HUES48 (cell line): Measurements from ENCODE around the gene ALS2CL.
A peak's percentile ranks its signal among the peaks of the same experiment; 100 is the strongest.
"Not testable (repeated sequence)": the region's sequence is repeated elsewhere in the genome, so short reads cannot be mapped to it uniquely, and the experiment has no call there.

Experiments
- H3K27ac ChIP-seq: one replicate; pipeline ENCODE4 v1.7.0; 2013; ENCODE audit warnings: low read depth, low read length, inconsistent platforms
- H3K27me3 ChIP-seq: 2 replicates; pipeline ENCODE4 v1.6.1; 2013; ENCODE audit warnings: mild to moderate bottlenecking, low read length; ENCODE audit not compliant: control insufficient read depth, insufficient read depth
- H3K36me3 ChIP-seq: 2 replicates; pipeline ENCODE4 v1.6.1; 2013; ENCODE audit warnings: low read length; ENCODE audit not compliant: control insufficient read depth, insufficient read depth
- H3K4me1 ChIP-seq: 2 replicates; pipeline ENCODE4 v1.6.1; 2013; ENCODE audit warnings: mild to moderate bottlenecking, low read length; ENCODE audit not compliant: control insufficient read depth, insufficient read depth
- H3K4me3 ChIP-seq: 2 replicates; pipeline ENCODE4 v1.5.1; 2013; ENCODE audit warnings: mild to moderate bottlenecking, low read depth, low read length
- H3K9ac ChIP-seq: 2 replicates; pipeline ENCODE4 v1.6.1; 2013; ENCODE audit warnings: mild to moderate bottlenecking, low read depth, low read length, moderate library complexity
- H3K9me3 ChIP-seq: 2 replicates; pipeline ENCODE4 v1.6.1; 2013; ENCODE audit warnings: low read length; ENCODE audit not compliant: control insufficient read depth, insufficient read depth

Gene ALS2CL, protein sequence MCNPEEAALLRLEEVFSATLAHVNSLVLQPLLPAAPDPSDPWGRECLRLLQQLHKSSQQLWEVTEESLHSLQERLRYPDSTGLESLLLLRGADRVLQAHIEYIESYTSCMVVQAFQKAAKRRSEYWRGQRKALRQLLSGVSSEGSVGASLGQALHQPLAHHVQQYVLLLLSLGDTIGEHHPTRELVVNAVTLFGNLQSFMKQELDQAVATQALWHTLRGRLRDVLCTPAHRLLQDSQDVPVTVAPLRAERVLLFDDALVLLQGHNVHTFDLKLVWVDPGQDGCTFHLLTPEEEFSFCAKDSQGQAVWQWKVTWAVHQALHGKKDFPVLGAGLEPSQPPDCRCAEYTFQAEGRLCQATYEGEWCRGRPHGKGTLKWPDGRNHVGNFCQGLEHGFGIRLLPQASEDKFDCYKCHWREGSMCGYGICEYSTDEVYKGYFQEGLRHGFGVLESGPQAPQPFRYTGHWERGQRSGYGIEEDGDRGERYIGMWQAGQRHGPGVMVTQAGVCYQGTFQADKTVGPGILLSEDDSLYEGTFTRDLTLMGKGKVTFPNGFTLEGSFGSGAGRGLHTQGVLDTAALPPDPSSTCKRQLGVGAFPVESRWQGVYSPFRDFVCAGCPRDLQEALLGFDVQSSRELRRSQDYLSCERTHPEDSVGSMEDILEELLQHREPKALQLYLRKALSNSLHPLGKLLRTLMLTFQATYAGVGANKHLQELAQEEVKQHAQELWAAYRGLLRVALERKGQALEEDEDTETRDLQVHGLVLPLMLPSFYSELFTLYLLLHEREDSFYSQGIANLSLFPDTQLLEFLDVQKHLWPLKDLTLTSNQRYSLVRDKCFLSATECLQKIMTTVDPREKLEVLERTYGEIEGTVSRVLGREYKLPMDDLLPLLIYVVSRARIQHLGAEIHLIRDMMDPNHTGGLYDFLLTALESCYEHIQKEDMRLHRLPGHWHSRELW

DNA sequence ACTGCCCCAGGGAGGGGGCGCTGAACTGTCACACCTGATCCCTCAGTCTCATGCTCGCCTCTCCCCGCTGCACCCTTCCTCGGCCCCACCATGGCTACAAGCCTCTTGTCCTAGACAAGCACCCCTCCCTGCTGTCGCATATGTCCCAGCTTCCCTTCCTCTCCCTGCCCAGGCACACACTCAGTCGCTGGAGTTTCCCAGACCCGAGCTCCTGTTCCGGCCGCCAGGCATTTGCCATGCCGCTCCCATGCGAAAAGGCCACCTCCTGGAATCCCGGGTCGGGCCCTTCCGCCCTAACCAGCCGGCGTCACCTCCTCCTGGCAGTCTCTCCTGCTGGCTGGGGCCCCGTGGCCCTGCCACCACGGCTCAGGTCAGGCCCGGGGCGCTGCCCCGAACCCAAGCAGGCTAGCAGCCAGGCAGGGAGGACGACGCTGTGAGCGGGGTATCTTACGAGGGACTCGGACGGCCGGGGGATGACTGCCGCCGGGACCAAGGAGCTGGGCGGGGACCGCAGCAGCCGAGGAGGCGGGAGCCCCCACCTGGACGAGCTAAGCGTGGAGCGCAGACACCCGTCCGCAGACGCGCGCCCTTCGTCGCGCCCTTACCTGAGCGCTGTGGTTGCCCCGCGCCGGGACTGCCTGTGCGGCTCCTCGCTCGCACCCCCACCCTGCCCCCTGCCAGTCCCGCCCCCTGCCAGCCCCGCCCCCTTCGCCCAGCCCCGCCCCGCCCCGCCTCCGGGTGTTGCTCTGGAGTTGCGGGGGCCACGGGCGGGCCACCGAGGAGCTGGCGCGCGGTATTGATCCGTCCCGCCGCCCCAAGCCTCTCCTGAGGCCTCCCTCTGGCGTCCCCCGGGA is at the start of gene ALS2CL:
Gene ALS2CL, minus strand, starts transcription at position 642 of the 854 bp plus-strand sequence. CDS start 4,239 bp downstream, outside the sequence.
- H3K4me3 ChIP-seq = peak within 1 kb of the TSS; percentile 59
- no peaks in the 10 kb centered on the region for H3K9me3 ChIP-seq
- H3K27me3 ChIP-seq = peaks cover 33% of the 10 kb centered on the region
- H3K27ac ChIP-seq = no peak within 1 kb of the TSS
- H3K36me3 ChIP-seq = no peaks in the 10 kb centered on the region
- H3K4me1 ChIP-seq = peaks cover 7% of the 10 kb centered on the region
- no peak within 1 kb of the TSS for H3K9ac ChIP-seq

DNA sequence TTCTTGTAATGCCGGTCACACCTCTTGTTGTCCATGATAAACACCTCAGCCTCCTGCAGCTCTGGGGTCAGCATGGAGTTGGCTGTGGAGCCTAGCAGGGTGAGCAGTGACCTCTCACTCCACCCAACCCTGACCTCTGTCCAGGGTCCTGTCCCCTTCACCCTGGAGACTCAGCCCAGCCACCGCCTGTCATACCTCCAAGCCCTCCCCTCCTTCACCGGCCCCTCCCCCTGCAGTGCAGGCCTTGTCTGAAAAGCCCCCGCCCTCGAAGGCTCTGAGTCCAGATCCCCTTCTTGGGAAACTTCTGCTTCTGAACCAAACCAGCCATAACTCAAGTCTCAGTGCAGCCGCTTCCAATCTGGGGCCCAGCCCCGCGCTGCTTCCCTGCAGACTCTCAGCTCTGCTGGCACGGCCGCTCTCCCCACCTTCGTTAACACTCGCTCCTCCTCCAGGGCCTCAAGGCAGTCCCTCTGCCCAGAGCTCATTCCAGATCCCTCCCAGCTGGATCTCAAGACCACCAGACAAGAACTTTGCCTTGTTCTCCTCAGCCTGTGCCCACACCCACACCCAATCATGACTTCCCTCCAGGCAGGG is 49.6 kb upstream of the ALS2CL start:
- Histone ChIP-seq H3K9me3 (no peaks in the 10 kb centered on the region), H3K27ac (no peak overlapping the region), H3K4me3 (no peak overlapping the region), H3K27me3 (no peaks in the 10 kb centered on the region), H3K9ac (no peak overlapping the region), H3K36me3 (no peaks in the 10 kb centered on the region), H3K4me1 (peaks cover 2% of the 10 kb centered on the region; the same call in 1 of the 2 replicates)

DNA sequence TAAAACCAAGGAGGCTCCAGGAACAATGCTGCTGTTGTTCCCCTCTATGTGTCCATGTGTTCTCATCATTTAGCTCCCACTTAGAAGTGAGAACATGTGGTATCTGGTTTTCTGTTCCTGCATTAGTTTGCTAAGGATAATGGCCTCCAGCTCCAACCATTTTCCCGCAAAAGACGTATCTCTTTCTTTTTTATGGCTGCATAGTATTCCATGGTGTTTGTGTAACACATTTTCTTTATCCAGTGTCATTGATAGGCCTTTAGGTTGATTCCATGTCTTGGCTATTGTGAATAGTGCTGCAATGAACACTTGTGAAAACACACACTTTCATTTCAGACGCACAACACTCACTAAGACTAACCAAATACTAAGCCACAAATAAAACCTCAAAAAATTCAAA is 46.1 kb upstream of the ALS2CL start:
- H3K27me3 ChIP-seq, H3K4me1 ChIP-seq, H3K36me3 ChIP-seq, H3K27ac ChIP-seq, H3K9ac ChIP-seq, H3K9me3 ChIP-seq, H3K4me3 ChIP-seq: not testable (repeated sequence)

DNA sequence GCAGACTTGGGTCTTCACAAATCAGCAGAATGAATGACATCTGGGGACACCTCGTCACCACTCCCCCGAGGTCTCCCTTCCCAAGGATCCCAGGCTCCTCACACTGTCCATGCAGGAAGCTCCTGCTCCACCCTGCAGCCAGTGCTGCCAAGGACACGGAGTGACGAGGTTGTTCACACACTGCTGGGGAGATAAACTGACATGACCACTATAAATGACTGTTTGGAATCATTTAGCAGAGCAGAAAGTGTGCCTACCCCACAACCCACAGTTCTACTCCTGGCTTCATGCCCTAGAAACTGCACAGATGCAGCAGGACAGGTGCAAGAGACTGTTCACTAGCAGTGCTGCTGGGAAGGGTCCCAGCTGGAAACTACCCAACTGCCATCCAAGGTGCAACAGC is 43.9 kb upstream of the ALS2CL start:
- H3K9ac ChIP-seq = no peak overlapping the region
- H3K27ac ChIP-seq = no peak overlapping the region
- no peaks in the 10 kb centered on the region for H3K4me1 ChIP-seq
- H3K36me3 ChIP-seq = no peaks in the 10 kb centered on the region
- no peak overlapping the region for H3K4me3 ChIP-seq
- H3K9me3 ChIP-seq = no peaks in the 10 kb centered on the region
- H3K27me3 ChIP-seq = no peaks in the 10 kb centered on the region

DNA sequence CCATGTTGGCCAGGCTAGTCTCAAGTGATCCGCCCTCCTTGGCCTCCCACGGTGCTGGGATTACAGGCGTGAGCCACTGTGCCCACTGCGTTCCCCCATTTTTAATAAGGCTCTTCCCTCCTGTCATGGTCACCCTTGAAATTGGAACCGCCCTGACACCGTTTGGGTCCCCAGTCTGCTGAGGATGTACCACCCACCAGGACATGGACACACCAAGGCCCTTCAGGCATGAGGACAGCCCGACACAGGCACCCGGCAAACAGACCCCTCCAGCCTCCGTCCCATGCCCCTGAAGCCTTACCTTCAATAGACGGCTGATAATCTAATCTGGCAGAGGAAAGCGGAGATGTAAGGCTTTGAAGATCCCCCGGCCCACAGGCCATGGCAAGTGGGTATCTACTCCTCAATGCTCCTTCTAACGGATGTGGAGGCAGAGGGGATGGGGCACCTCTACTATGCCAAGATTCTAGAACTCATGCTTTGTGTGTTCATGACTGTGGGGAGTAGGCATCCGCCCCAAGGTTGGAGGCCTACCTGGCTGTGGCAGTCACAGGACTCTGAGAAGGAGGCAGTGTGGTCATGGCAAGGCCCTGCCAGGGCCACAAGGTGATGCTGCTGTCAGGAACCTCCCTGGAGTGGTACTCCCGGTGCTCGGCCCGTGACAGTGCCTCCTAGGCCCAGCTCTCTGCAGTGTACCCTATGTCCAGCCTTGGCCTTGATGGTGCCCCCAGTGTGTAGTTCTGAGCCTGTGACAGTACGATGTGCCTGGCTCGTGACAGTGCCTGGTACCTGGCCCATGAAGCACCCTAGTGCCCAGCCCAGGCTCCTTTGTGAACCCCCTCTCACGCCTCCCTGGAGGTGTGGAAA is 42.8 kb upstream of the ALS2CL start:
- Histone ChIP-seq H3K9me3 (no peaks in the 10 kb centered on the region), H3K27ac (no peak overlapping the region), H3K4me3 (no peak overlapping the region), H3K36me3 (no peaks in the 10 kb centered on the region), H3K27me3 (no peaks in the 10 kb centered on the region), H3K9ac (no peak overlapping the region), H3K4me1 (no peaks in the 10 kb centered on the region)

DNA sequence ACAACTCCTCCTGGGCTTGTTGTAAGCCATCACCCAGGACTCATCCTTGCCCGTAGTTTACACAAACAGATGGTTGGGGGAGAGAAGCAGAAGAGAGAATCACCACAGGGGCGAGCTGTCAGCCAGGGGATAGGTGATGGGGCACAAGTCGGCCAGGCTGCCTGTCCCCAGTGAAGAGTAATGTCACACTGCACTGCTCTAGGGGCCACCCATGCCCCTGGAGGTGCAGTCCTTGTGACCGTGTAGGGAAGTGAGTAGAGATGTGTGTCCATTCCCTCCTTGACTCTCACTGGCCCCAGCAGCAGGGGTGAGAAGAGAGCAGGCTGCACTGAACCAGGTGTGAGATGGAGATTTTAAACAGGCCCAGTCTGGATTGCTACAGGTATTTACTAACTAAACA is 41.3 kb upstream of the ALS2CL start:
- Histone ChIP-seq H3K9me3 (no peaks in the 10 kb centered on the region), H3K27ac (no peak overlapping the region), H3K4me3 (no peak overlapping the region), H3K9ac (no peak overlapping the region), H3K27me3 (no peaks in the 10 kb centered on the region), H3K4me1 (no peaks in the 10 kb centered on the region), H3K36me3 (no peaks in the 10 kb centered on the region)

DNA sequence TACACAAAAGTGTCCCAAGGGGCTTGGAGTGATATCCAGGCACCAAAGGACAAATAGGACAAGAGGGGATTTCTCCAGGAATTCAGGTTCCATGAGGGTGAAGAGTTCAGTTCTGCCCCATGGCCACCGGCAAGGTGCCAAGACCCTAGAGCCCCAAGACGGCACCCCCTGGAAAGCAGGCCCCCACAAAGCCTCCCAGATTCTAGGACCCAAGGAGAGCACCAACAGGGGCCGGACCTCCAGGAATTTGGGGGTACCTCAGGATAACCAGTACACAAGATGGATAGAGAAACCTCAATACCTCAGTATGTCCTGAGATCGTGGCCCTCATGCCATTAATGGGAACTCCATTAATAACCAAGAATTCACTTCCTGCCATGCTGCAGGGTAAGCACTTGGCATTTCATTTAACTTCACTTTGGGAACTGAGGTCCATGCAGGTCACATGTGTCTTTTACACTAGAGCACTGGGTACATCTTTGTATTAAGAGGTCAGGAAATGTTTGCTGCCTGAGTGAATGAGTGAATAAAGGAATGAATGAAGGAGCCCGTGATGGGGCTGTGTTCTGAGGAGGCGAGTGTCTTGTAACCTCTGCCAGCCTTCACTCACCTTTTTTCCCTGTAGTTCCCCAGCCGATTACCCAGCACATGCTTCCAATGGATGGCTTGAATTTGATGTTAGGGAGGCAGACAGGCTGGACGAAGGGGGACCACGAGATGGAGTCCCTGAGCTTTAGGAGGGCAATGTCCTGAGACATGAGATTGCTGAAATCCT is 39.7 kb upstream of the ALS2CL start:
- Histone ChIP-seq H3K4me1 (peaks cover 3% of the 10 kb centered on the region; the same call in 1 of the 2 replicates), H3K27ac (no peak overlapping the region), H3K9ac (no peak overlapping the region), H3K36me3 (no peaks in the 10 kb centered on the region), H3K27me3 (no peaks in the 10 kb centered on the region), H3K4me3 (no peak overlapping the region), H3K9me3 (no peaks in the 10 kb centered on the region)

DNA sequence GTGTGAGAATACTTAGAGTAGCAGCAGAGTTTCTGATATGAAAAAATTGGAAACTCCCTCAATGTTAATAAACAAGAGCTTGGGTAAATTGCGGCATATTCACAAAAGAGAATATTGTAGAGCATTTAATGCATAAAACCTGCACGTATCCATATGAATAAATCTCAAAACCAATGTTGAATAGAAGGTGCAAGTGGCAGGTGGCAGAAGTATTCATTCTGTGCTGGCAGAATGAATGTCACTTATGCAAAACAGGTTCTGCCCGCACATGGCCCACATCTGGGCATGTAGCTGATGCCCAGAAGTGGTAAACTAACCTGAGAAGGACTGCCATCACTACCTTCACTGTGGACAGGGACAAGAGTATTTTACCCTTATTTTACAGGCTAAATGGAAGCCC is 38.3 kb upstream of the ALS2CL start:
- H3K4me3 ChIP-seq = no peak overlapping the region
- H3K9me3 ChIP-seq = no peaks in the 10 kb centered on the region
- no peak overlapping the region for H3K27ac ChIP-seq
- H3K4me1 ChIP-seq = peaks cover 4% of the 10 kb centered on the region
- no peaks in the 10 kb centered on the region for H3K27me3 ChIP-seq
- no peak overlapping the region for H3K9ac ChIP-seq
- H3K36me3 ChIP-seq = no peaks in the 10 kb centered on the region

DNA sequence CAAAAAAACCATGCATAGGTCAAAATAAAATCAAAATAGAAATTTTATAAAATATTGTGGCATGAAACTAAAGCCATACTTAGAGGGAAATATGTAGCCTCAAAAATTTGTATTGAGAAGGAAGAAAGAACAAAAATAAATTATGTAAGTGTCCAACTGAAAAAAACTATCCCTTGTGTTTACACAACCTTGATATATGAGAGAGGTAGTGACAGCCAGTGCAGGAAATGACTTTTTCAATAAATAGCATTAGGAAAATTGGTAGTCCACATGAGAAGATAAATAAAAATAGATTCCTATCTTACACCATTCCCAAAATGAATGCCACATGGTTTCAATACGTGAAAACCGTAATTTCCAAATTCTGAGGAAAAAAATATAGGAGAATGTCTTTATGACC is 37.3 kb upstream of the ALS2CL start:
- Histone ChIP-seq H3K9ac (no peak overlapping the region), H3K4me3 (no peak overlapping the region), H3K9me3 (no peaks in the 10 kb centered on the region), H3K36me3 (no peaks in the 10 kb centered on the region), H3K4me1 (peaks cover 13% of the 10 kb centered on the region), H3K27me3 (no peaks in the 10 kb centered on the region), H3K27ac (no peak overlapping the region)
